Measurements from ENCODE around the gene MIOS.

DNA sequence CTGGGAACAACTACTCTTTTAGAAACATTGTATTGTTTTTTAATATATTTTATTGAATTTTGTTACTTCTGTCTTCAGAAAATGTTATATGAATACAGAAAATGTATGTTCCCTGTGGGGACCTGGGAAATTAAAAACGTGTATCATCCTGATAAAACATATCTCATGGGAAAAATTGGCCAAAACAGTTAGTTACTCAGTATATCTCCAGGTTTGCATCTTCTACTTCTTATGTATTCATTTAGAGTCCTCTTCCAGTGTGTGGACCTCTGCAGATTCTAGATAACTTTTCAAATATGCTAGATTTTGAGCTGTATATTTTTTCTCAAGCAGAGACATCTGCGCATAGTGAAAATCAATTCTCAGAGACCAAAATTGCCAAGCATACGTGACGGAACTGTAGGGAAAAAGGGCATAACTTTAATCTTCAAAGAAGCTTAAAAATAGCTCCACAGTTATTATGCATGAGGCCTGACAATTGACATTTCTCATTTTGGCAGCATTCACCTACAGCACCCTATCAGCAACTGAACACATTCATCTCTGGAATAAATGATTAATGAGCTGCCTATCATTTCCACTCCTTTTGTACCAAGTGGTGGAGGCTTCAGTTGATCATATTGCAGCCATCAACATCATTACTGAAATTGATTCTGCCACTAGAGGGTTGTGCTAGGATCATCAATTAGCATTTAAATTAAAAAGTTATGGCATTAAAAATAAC, 47.5 kb downstream of the MIOS start:
- TF ChIP-seq FOXK2 (IDR thresholded peaks at IDR 0.05) (no peak), BHLHE40 (IDR thresholded peaks at IDR 0.05; ENCODE audit: borderline replicate concordance) (no peak), FOXM1 (IDR thresholded peaks at IDR 0.05; ENCODE audit: borderline replicate concordance) (no peak)

Data from HEK293T (cell line).